ENCODE results near the gene MLF2.
A peak's percentile ranks its signal among the peaks of the same experiment; 100 is the strongest.

Gene MLF2

DNA sequence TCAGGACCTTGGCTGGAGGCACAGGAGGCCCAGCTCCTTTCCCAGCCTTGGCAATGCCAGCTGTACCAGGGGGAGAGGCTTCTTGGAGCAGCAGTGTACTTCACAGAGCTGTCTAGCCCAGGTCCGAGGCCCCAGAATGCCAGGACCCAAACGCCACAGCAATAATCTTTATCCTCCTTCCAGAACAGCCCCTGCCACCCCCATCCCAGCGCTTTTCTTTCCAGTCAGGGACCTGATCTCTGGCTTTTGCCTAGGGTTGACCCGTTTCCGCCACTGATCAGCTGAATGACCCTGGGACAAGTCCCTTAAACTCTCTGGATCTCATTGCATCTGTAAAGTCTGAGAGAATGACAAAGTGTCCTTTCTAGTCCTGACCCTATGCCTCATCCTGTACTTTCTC lies 24.4 kb upstream of the MLF2 start:
- no peak for DNase-seq

DNA sequence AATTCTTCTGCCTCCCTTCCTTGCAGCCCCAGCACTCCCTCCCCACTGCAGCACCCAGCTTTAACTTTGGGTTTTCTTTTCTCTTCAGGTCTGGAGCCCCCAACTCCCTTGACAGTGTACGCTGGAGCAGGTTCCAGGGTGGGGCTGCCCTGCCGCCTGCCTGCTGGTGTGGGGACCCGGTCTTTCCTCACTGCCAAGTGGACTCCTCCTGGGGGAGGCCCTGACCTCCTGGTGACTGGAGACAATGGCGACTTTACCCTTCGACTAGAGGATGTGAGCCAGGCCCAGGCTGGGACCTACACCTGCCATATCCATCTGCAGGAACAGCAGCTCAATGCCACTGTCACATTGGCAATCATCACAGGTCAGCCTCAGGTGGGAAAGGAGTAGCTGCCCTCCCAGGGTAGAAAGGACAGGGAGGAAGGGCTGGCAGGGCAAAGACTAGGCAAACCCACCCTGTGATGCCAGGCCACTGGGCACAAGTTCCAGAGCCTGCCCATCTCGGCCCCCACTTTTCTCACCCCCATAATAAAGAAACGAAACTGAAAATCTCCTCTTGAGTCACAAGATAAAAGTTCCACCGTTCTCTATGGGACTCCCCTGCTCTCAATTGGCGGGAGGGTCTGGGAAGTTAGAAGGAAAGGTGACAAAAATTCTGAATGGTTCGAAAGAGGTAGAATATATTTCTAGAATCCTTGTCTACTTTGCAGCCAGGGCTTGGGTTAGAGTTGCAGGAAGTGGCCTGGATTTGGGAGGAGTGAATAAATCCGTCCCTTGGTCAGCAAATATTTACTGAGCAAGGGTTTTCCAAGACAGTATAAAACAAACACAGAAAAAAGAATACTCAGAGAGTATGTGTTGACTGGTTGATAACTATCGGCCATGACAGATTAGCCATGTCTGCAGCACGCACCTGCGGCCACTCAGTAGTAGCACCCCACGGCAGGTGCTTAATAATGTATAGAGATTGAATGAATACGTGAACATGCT lies 22.5 kb upstream of the MLF2 start:
- no peak for DNase-seq

DNA sequence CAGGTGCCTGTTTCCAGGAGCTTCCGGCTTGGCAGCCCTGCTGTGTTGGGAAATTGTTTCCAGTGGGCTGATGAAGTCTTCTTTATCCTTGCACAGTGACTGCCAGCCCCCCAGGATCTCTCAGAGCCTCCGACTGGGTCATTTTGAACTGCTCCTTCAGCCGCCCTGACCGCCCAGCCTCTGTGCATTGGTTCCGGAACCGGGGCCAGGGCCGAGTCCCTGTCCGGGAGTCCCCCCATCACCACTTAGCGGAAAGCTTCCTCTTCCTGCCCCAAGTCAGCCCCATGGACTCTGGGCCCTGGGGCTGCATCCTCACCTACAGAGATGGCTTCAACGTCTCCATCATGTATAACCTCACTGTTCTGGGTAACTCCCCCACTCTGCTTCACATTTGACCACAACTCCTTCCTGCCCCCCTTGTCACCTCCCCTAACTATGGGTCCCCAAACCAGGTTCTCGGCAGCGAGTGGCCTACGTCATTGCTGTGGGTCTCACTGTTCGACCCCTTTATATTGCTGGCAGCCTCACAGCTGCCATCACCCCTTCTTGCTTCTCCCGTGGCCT lies 21.6 kb upstream of the MLF2 start:
- no peak for DNase-seq

DNA sequence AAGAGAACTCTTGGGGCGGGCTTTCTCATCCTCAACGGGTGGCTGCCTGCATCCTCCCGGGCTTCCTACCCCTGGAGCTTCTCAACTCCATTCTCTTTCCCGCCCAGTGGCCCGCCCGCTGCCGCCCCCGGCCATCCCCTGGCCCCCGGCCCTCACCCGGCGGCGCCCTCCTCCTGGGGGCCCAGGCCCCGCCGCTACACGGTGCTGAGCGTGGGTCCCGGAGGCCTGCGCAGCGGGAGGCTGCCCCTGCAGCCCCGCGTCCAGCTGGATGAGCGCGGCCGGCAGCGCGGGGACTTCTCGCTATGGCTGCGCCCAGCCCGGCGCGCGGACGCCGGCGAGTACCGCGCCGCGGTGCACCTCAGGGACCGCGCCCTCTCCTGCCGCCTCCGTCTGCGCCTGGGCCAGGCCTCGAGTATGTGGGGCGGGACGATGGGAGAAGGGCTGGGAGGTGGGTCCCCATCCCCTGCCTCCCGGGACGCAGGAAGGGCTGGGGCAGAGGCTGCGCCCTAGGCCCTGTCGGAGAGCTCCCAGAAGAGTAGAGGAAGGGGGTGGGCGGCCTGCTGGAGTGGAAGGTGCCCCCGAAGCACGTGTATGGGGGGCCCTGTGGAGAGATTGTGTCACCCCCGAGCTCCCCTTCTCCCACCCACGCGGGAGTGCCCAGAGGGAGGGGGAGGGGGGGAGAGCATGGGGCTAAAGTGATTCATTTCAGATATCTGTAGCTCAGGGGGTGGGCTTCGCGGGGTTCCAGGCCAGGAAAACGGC lies 20.8 kb upstream of the MLF2 start:
- no peak for DNase-seq

DNA sequence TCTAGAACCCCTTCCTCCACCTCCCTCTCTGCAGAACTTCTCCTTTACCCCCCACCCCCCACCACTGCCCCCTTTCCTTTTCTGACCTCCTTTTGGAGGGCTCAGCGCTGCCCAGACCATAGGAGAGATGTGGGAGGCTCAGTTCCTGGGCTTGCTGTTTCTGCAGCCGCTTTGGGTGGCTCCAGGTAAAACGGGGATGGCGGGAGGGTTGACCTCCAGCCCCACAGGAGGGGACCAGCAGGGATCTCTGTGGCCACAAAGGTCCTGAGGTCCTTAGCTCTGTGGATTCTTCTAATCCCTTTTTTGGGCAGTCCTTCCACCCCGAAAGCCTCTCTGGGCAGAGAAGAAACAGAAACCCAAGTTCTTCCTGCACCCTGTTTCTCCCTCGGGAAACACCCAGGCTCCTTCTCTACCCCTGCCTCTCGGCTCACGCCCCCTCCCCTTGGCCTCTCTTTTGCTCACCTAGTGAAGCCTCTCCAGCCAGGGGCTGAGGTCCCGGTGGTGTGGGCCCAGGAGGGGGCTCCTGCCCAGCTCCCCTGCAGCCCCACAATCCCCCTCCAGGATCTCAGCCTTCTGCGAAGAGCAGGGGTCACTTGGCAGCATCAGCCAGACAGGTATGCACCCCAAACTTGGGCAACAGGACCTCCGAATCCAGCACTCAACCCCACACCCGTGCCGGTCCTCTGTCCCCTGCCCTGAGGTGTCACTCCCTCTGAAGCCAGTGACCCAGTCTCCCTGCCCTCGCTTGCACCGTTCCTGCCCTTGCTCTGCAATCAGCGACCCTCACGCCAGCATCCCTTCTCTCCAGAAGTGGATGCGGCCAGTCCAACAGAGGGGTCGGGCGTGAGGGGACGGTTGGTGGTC lies 20.0 kb upstream of the MLF2 start:
- DNase-seq, result no peak

DNA sequence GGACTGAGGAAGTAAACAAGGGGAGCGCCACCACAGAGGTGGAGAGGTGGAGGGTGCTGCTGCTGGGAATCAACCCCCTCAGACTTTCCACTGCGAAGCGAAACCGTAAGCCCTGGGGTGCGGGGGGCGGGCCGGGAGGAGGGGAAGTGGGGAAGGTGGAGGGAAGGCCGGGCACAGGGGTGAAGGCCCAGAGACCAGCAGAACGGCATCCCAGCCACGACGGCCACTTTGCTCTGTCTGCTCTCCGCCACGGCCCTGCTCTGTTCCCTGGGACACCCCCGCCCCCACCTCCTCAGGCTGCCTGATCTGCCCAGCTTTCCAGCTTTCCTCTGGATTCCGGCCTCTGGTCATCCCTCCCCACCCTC lies 19.4 kb upstream of the MLF2 start, which contains the start of gene LAG3:
Gene LAG3 (plus strand): TSS at position 190 of the 365 bp plus-strand sequence. CDS start 333 bp downstream, outside the sequence.
- DNase-seq, result peak; percentile 55

DNA sequence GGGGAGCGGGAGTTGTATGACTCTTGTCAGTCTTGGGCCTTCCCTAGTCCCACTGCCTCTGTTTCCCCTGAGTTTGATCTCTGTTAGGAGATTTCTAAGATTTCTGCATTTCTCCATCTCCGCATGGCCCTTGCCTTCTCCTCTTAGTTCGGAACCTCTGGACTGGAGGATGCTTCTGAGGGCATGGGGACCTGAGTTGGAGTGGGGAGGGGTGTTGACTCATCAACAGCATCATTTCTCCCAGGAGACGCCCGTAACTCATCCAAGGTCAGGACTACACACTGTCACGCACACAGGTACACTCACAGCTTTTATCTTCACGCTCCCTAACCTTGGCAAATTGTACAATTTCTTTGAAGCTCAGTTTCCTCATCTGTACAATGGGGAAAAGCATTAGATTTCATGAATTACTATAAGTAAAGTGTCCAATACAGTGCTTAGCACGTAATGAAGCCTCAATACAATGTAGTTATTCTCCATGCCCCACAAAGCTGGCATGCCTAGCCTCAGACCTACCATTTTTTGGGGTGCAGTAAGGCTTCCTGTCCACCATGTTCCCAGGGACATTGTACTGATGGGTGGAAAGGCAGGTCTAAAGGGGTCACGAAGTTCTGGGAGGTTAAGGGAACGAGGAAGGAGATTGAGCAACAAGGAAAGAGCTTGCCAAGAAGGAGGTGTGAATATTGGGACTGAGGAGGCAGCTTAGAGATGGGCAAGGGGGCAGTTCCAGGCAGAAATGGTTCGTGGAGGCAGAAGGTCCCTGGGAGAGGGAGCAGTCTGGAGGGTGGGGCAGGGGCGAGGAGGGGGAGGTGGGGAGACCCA lies 18.8 kb upstream of the MLF2 start:
- DNase-seq, result no peak

DNA sequence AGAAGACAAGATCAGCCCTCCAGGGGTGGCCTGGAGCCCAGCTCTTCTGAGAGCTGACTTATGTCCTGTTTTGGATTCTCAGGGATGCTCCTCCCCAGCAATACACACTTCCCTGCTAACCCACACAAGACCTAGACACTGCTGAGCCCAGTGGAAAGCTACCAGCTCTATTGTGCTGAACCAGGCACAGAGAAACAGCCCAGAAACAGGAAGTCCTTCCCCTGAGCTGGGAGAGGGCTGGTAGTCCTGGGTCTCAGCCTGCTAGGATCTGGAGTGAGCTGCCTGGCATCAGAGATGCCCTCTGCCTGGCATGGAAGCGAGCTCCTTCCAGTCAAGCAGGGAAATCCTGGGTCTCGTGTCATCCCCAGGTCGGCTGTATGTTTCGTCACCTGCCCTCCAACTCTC lies 18.2 kb upstream of the MLF2 start:
- no peak for DNase-seq

DNA sequence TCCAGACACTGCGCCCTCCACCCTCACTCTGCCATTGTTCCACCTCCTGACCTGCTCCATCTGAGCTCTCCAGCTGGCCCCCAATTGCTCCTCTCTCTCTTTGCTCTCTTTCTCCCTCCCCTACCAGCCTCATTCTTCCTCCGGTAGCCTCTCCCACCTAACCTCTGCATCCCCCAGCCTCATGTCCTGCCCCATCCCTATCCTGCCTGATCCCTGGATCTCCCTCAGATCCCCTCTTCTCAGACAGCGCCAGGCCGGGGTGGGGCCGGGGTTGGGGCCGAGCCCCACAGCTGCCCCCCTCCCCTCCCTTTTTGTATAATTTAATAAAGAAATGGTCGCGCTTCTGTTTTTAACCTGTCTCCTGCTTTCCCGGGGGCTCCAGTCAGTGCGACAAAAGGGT lies 17.7 kb upstream of the MLF2 start:
- no peak for DNase-seq

DNA sequence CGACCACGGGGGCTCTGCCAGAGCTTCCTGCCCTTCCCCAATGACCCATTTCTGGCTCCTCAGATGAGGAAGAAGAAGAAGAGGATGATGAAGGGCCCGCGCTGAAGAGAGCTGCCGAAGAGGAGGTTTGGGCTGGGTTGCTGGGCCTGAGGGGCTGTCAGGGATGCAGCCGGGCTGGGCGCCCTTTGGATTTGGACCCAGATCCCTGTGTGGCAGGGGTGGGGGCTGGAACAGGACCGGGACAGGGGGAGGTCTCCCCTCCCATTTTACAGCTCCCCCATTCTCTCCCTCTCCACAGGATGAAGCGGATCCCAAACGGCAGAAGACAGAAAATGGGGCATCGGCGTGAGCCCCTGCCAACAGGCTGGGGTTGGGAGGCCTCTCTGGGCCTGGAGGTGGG lies 17.2 kb upstream of the MLF2 start:
- DNase-seq, result no peak

DNA sequence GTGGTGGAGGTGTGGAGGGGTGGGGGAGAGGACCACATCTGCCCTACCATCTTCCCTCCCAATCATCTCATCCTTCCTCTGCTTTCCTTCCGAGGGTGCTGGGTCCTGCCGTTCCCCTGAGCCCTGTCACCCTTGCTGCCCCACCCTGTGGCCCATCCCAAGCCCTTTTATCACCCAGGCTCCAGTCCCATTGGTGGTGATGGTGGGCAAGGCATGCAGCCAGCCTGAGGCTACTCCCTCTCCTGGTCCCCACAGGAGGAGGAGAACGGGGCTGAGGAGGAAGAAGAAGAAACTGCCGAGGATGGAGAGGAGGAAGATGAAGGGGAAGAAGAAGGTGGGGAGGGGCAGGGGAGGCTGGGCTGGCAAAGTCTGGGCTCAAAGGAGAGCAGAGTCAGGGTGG lies 16.7 kb upstream of the MLF2 start:
- no peak for DNase-seq

DNA sequence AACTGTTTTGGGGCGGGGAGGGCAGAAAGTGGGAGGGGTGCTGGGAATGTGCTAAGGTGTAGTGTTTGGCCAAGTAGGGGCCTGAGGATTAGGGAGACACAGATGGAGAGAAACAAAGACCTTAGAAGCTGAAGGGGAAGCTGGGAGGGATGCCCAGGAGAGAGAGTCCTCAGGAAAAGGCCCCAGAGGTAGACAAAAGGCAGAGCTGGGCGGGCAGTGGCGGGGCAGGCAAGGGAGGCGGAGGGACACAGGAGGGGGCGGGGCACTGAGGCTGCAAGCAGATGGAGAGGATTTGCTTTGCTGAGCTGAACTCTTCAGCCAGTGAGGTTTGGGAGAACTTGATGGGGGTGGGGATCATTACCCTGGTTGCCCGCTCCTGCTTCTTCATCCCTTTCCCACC lies 16.0 kb upstream of the MLF2 start:
- no peak for DNase-seq

DNA sequence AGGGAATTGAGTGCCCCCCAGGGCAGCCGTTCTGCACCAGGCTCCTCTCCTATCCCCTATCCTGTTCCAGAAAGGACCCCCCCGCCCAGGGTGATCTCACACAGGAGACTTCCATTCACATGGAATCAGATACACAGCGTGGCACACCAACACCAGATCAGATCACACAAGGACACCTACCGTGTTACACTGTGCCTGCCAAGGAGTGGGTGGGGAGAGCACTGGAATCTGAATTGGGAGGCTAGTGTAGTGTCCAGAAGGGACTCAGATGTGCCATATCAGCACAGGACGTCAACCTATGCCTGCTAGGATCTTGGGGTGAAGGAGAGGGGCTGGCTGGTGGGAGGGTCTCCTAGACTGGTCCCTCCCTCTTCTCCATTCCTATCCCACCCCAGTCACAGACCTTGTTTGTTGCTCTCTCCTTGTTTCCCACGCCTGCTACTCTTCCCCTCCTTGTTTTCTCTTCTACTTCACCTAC lies 15.5 kb upstream of the MLF2 start:
- DNase-seq, result no peak

DNA sequence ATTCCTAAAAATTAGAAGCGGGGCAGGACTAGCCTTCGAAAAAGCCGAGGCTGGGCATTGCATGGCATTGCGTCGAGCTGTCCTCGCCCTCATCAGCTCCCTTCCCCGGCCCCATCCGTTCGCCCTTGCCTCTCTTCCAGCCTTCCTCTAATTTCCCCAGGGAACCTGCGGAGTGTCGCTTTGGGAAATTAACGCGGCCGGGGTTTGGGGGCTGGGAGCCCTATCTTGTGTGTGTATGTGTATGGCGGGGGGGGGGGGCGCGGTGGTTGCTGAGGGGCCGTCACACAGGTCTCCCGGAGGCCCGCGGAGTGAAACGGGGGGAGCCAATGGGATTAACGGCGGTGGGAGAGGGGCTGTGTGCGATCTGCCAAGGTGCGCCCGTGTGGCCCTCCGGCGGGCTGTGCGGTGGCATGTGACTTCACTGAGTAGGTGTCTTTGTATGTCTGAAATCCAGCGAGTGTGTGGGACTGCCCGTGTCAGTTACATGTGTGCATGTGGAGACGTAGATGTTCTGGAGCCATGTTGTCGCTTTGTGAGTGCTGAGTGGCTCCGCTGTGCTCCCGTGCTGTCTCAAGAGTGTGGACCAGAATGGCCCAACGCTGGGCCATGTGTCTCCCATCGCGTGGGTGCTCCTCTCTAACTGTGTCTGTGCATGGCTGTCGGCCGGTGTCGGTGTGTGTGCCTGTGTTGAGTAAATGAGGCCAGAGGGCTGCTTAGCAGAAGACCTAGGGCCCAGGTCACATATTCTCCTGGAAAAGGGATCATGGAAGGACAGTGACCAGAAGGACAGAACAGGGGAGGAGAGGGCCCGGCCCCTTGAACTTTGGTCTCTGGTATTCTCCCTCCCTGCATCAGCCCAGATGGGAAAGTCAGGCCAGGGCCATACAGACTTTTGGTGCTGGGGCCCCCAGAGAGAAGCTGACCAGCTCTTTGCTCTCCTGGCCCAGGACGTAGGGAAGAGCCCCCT lies 14.7 kb upstream of the MLF2 start:
- no peak for DNase-seq

DNA sequence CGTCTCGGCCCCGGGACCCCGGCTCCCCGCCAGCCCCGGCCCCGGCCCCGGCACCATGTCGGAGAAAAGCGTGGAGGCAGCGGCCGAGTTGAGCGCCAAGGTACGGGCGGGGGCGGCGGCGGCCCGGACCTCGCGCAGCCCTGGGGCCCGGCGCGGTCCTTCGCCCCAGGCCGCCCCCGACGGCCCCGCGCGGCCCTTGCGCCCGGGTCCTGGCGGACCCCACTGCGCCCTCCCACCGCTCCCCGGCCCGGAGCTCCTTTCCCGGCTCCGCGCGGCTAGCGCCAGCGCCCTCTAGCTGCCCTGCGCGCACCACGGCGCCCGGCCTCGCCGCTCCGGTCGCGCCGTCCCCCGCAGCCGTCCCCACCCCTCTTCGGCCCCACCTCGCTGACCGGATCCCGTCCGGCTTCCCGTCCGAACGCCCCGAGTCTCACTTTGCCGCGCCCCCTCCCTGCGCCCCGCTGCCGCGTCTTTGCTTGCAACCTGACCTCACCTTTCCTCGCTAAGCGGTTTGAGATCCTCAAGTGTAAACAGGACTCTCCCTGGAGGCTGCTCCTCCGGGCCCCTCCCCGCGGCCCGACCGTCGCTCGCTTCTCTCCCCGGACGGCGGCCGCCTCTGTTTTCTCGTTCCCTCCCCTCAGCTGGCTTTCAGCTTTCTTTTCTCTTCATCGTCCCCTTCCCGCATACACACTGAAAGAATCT lies 13.9 kb upstream of the MLF2 start:
- DNase-seq, result peak; percentile 53

DNA sequence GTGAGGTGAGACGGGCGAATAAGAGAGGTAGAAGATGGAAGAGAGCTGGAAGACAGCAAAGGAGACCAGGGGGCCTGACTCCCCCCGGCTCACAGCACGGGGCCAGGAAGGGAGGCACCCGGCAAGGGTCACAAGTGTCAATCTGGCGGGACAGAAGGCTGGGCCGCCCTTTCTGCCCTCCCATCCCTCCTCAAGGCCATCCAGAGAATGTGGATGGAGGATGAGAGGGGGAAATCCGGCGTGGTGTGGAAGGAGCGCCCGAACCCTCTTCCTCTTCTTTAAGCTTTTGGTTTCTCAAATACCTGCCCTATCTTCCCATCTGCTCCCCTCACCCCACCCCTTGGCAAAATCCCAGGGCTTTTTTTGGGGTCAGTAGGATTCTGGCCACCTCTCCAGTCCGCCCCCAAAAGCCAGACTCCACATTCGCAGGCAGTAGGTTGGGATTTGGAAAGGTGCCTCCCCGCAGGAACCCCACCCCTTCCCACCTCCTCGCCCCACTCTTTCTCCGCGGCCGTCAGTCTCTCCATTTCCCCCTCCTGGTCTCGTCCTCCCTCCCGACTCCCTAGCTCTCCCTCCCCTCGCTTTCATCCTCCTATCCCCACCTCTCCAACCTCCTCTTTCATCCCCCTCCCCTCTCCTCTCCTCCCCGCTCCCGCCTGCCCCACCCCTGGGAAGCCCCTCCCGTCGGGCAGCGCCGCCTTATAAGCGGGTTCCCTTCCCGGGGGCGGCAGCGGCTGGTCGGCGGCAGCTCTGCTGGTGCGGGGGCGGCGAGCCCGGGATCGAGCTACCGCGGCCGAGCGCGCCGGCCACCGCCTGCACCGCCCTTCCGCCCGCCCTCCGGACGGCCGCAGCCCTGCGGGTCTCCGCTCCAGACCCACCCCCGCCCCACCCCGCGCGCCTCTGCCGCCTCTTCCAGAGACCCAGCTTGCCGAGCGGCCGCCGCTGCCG lies 13.0 kb upstream of the MLF2 start, which contains the start of gene PTMS:
Gene PTMS (plus strand): TSS at position 730 of the 948 bp plus-strand sequence. CDS start 343 bp downstream, outside the sequence.
- DNase-seq, result no peak

DNA sequence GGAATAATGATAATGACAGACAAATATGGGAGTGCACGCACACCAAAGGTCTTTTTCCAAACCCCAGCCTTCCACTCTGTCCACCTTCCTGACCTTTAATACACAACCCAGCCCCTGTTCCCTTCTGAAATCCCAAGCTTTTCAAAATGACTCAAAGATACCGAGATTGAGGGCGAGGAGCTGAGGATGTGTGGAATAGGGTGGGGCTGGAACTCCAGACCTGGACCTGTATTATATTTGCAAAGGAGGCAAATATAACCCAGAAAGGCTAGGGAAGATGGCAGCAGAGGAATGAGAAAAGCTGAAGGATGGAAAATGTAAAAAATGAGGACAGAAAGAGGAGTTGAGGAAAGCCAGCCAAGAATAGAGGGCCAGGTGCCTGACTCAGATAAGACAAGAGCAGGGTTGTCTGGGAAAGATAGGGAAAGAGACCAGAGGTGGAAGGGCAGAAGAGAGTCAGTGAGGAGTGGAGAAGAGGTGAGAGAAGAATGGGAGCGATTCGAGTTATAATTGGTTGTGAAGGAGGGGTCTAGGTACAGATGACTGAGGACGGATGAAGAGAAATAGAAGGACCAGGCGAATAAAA lies 12.2 kb upstream of the MLF2 start:
- DNase-seq, result no peak
